GM13976 (cell line): Measurements from ENCODE around the gene DLK1.

ENCODE experiments used
- DNase-seq: peaks from one replicate; pipeline ENCODE4 v3.0.0; 2012; ENCODE audit warnings: low spot score
- CTCF ChIP-seq: IDR thresholded peaks from 2 replicates; pipeline ENCODE4 v1.5.1; 2012; ENCODE audit warnings: borderline replicate concordance, mild to moderate bottlenecking; ENCODE audit not compliant: insufficient read depth; ENCODE audit errors: extremely low read depth, missing control alignments, control extremely low read depth
- in situ Hi-C: fragments of 300-500 bp; cut with MboI; formaldehyde crosslinking; loops from one replicate; pipeline ENCODE4 v1.12.0; 2022; ENCODE audit warnings: low sequenced_read_pairs, mixed read lengths, inconsistent platforms; ENCODE audit not compliant: unreplicated experiment

The DLK1 gene

GRCh38 chr14:100719976-100720520 lies 6.6 kb upstream of the DLK1 start:
- DNase-seq = no peak
- in situ Hi-C loops = no loop called here
- TF ChIP-seq CTCF = no peak

GRCh38 chr14:100721568-100721967 lies 5.1 kb upstream of the DLK1 start:
- no peak for DNase-seq
- in situ Hi-C loops = no loop called here

GRCh38 chr14:100722367-100722766 lies 4.3 kb upstream of the DLK1 start:
- no peak for DNase-seq
- in situ Hi-C loops = no loop called here
- TF ChIP-seq CTCF = no peak

More at GRCh38 chr14:100721568-100721967, 5.1 kb upstream of the DLK1 start:
- no peak for TF ChIP-seq CTCF

GRCh38 chr14:100723135-100723829 lies 3.4 kb upstream of the DLK1 start:
- in situ Hi-C loops = no loop called here
- DNase-seq = no peak
- no peak for TF ChIP-seq CTCF

GRCh38 chr14:100723830-100724437 lies 2.8 kb upstream of the DLK1 start:
- TF ChIP-seq CTCF = no peak
- in situ Hi-C loops = no loop called here
- no peak for DNase-seq

GRCh38 chr14:100724536-100724935 lies 2.2 kb upstream of the DLK1 start:
- in situ Hi-C loops = no loop called here
- no peak for TF ChIP-seq CTCF
- DNase-seq = no peak
